ENCODE data around the gene ETHE1. TPM values are rescaled to one million over a fixed set of nuclear protein-coding genes. Genes with fewer than 3 reads are reported as not detected.

ETHE1 gene
- total RNA-seq, 2 donors from 2014 or later: 101 to 125 TPM

DNA sequence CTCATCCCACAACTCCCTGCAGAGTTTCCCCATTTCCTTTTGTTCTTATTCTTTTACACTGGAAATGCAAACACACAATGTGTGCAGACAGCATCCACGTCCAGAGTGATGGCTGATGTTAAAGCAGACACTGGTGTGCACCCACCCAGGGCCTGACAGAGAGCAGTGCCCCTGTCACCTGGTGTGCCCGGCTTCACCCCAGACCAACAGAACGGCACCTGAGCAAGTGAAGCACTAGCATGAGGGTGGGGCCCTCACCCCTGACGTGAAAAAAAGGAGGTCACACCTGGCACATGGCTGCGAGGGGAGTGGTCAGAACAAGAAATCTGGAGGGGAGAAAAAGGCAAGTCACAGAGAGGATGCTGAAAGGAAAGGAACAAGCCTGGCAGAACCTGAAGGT is 18.3 kb upstream of the ETHE1 start:
- Mint-ChIP-seq H3K27ac (peak overlapping the region; percentile 84), H3K4me1 (ENCODE audit: low read depth) (no peaks in the 10 kb centered on the region), H3K9me3 (no peaks in the 10 kb centered on the region), H3K27me3 (ENCODE audit: low read depth) (no peaks in the 10 kb centered on the region), H3K4me3 (no peak overlapping the region), H3K36me3 (ENCODE audit: insufficient read depth in 2 of 2) (peaks cover 6 to 12% of the 10 kb centered on the region in 2 donors)
- no peak for DNase-seq
- ATAC-seq (replicated peaks in 1 of 2): no peak

DNA sequence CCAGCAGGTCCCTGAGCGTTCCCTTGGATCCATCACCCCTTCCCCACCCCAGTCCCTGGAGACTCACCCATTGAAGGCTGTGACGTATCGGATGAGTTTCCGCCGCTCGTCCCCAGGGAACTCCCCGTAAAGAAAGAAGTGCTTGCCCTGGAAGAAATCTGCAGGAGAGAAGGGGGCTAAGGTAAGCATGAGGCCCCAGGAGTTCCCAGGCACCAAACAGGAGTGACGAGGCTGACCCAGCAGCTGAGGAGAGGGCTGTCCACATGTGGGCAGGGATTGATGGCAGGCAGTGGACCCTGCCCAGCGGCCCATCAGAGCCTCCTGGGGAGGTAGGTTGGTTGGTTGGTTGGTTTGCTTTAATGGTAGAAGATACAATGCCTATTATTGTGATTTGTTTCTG is 17.1 kb upstream of the ETHE1 start:
- Mint-ChIP-seq H3K27ac (no peak overlapping the region), H3K4me1 (ENCODE audit: low read depth) (no peaks in the 10 kb centered on the region), H3K36me3 (ENCODE audit: insufficient read depth in 2 of 2) (peaks cover 10 to 19% of the 10 kb centered on the region in 2 donors), H3K4me3 (no peak overlapping the region), H3K27me3 (ENCODE audit: low read depth) (no peaks in the 10 kb centered on the region), H3K9me3 (peaks cover 3% of the 10 kb centered on the region in 2 donors)
- ATAC-seq (replicated peaks in 1 of 2): no peak
- no peak for DNase-seq

GRCh38 chr19:43541920-43542650 is 15.1 kb upstream of the ETHE1 start:
- Mint-ChIP-seq H3K27me3 (ENCODE audit: low read depth) (no peaks in the 10 kb centered on the region), H3K4me3 (no peak overlapping the region), H3K36me3 (ENCODE audit: insufficient read depth in 2 of 2) (peaks cover 15 to 28% of the 10 kb centered on the region in 2 donors), H3K27ac (no peak overlapping the region), H3K4me1 (ENCODE audit: low read depth) (no peaks in the 10 kb centered on the region), H3K9me3 (peaks cover 4% of the 10 kb centered on the region in 2 donors)
- ATAC-seq (replicated peaks in 1 of 2) (no peak), DNase-seq (no peak)

DNA sequence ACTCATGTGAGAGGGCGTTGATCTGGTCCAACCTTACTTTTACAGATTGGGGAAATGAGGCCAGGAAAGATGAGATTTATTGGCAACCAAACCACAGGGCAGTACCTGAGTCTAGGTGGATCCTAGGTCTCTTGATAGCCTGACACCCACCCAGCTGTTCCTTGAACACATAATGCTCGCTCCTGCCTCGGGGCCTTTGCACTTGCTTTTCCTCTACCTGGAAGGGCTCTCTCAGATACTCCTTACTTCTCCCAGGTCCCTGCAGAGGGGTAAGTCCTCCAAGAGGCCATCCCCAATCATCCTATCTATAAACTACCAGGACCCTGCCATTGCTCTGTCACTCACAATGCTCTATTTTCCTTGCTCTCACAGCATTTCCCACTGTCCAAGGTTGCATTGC is 13.4 kb upstream of the ETHE1 start:
- H3K36me3 Mint-ChIP-seq (ENCODE audit: insufficient read depth in 2 of 2): peaks cover 14 to 32% of the 10 kb centered on the region in 2 donors
- H3K27me3 Mint-ChIP-seq (ENCODE audit: low read depth): no peaks in the 10 kb centered on the region
- no peak overlapping the region for H3K4me3 Mint-ChIP-seq

DNA sequence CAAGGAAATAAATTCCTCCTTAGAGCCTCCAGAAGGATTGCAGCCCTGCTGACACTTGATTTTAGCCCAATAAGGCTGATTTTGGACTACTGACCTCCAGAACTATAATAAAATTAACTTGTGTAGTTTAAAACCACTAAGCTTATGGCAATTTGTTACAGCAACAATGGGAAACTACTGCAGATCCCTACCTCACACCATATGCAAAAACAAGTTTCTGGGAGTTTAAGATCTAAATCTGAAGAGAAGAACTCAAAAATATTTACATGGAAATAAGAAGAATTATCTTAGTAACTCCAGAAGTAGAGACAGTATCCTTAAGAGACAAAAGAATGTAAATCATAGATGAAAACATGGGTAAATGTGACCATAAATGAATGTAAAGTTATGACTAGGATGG is 11.9 kb upstream of the ETHE1 start:
- Mint-ChIP-seq H3K27me3 (ENCODE audit: low read depth) (no peaks in the 10 kb centered on the region), H3K4me3 (no peak overlapping the region), H3K4me1 (ENCODE audit: low read depth) (no peaks in the 10 kb centered on the region), H3K9me3 (peaks cover 4% of the 10 kb centered on the region in 2 donors), H3K27ac (no peak overlapping the region), H3K36me3 (ENCODE audit: insufficient read depth in 2 of 2) (peaks cover 10 to 30% of the 10 kb centered on the region in 2 donors)
- no peak for ATAC-seq (replicated peaks in 1 of 2)
- no peak for DNase-seq

More for the DNA sequence above, 13.4 kb upstream of the ETHE1 start:
- Mint-ChIP-seq H3K9me3 (peaks cover 4% of the 10 kb centered on the region in 2 donors), H3K4me1 (ENCODE audit: low read depth) (no peaks in the 10 kb centered on the region), H3K27ac (no peak overlapping the region)
- DNase-seq: no peak
- ATAC-seq (replicated peaks in 1 of 2): no peak

DNA sequence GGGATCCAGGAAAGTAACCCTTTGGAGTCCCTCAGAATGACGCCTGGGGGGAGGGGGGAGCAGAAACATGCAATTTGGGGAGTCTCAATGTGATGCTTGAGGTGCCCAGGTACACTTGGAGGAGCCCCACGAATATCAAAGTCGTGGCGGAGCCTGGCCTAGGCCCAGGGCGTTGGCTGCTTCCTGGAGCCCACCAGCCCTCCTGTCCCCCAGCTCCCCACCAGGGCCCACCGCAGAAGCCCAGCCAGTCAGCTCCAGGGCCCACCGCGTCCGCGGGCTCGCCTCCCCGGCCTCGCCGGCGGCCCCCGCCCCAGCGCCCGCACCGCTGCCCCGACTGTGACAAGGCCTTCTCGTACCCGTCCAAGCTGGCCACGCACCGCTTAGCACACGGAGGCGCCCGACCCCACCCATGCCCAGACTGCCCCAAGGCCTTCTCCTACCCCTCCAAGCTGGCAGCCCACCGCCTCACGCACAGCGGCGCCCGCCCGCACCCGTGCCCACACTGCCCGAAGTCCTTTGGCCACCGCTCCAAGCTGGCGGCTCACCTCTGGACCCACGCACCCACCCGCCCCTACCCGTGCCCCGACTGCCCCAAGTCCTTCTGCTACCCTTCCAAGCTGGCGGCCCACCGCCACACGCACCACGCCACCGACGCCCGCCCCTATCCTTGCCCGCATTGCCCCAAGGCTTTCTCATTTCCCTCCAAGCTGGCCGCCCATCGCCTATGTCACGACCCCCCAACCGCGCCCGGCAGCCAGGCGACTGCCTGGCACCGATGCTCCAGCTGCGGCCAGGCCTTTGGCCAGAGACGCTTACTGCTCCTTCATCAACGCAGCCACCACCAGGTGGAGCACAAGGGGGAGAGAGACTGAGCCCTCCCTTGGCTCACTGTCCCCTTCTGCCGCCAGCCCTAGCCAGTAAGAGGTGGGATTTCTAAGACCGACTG is 8.1 kb upstream of the ETHE1 start:
- Mint-ChIP-seq H3K4me1 (ENCODE audit: low read depth) (peaks cover 10% of the 10 kb centered on the region), H3K9me3 (peaks cover 4% of the 10 kb centered on the region in 2 donors), H3K36me3 (ENCODE audit: insufficient read depth in 2 of 2) (peaks cover 10 to 21% of the 10 kb centered on the region in 2 donors), H3K4me3 (peak overlapping the region in 1 of 2 donors; percentile 59), H3K27ac (peak overlapping the region; percentile 39), H3K27me3 (ENCODE audit: low read depth) (no peaks in the 10 kb centered on the region)
- ATAC-seq (replicated peaks in 1 of 2): no peak
- peak; percentile 28 to 43 for DNase-seq

- no peaks in the 10 kb centered on the region for H3K27me3 Mint-ChIP-seq (ENCODE audit: low read depth)
- peak overlapping the region; percentile 81 to 84 for H3K4me3 Mint-ChIP-seq
- ATAC-seq (replicated peaks in 1 of 2): no peak
- peaks cover 10% of the 10 kb centered on the region for H3K4me1 Mint-ChIP-seq (ENCODE audit: low read depth)
- no peak for DNase-seq
- H3K27ac Mint-ChIP-seq: no peak overlapping the region
- peaks cover 8 to 17% of the 10 kb centered on the region in 2 donors for H3K36me3 Mint-ChIP-seq (ENCODE audit: insufficient read depth in 2 of 2)
- H3K9me3 Mint-ChIP-seq: peaks cover 3 to 4% of the 10 kb centered on the region in 2 donors
Measured at GRCh38 chr19:43534305-43534815, 7.4 kb upstream of the ETHE1 start.

GRCh38 chr19:43533546-43534304 is 6.7 kb upstream of the ETHE1 start:
- Mint-ChIP-seq H3K4me1 (ENCODE audit: low read depth) (peaks cover 10% of the 10 kb centered on the region), H3K9me3 (no peaks in the 10 kb centered on the region), H3K4me3 (peak overlapping the region; percentile 81 to 84), H3K36me3 (ENCODE audit: insufficient read depth in 2 of 2) (peaks cover 5 to 10% of the 10 kb centered on the region in 2 donors), H3K27ac (peak overlapping the region; percentile 91), H3K27me3 (ENCODE audit: low read depth) (no peaks in the 10 kb centered on the region)
- ATAC-seq (replicated peaks in 1 of 2) (peak; percentile 83), DNase-seq (peak; percentile 99 to 100)

GRCh38 chr19:43532962-43533545 is 6.1 kb upstream of the ETHE1 start, which contains the start of gene ZNF575:
TSS of gene ZNF575 (plus strand) at chr19:43533188. CDS start at chr19:43534423, 1,235 bp downstream.
- Mint-ChIP-seq H3K27ac (peak within 1 kb of the TSS; percentile 91), H3K27me3 (ENCODE audit: low read depth) (no peaks in the 10 kb centered on the region), H3K4me3 (peak within 1 kb of the TSS; percentile 81 to 84)

GRCh38 chr19:43532571-43532961 is 5.6 kb upstream of the ETHE1 start:
- peak; percentile 55 to 63 for DNase-seq
- peaks cover 2 to 5% of the 10 kb centered on the region in 2 donors for H3K36me3 Mint-ChIP-seq (ENCODE audit: insufficient read depth in 2 of 2)
- H3K27me3 Mint-ChIP-seq (ENCODE audit: low read depth): no peaks in the 10 kb centered on the region
- peak overlapping the region; percentile 84 for H3K27ac Mint-ChIP-seq
- peak overlapping the region; percentile 81 to 84 for H3K4me3 Mint-ChIP-seq
- no peaks in the 10 kb centered on the region for H3K9me3 Mint-ChIP-seq
- H3K4me1 Mint-ChIP-seq (ENCODE audit: low read depth): peaks cover 22% of the 10 kb centered on the region
- peak; percentile 29 to 30 for ATAC-seq (replicated peaks in 1 of 2)

More at GRCh38 chr19:43532962-43533545, 6.1 kb upstream of the ETHE1 start, which contains the start of gene ZNF575:
- DNase-seq (peak; percentile 90 to 94), ATAC-seq (replicated peaks in 1 of 2) (peak; percentile 63 to 67)
- H3K4me1 Mint-ChIP-seq (ENCODE audit: low read depth): peaks cover 17% of the 10 kb centered on the region
- H3K9me3 Mint-ChIP-seq: no peaks in the 10 kb centered on the region
- peaks cover 2 to 5% of the 10 kb centered on the region in 2 donors for H3K36me3 Mint-ChIP-seq (ENCODE audit: insufficient read depth in 2 of 2)

GRCh38 chr19:43527860-43528622 is 1.0 kb upstream of the ETHE1 start:
- DNase-seq (peak in 1 of 2 donors; percentile 30), ATAC-seq (replicated peaks in 1 of 2) (peak in 1 of 2 donors; percentile 21)
- H3K4me1 Mint-ChIP-seq (ENCODE audit: low read depth): peaks cover 41% of the 10 kb centered on the region
- H3K27ac Mint-ChIP-seq: no peak overlapping the region
- H3K27me3 Mint-ChIP-seq (ENCODE audit: low read depth): no peaks in the 10 kb centered on the region
- H3K4me3 Mint-ChIP-seq: peak overlapping the region; percentile 60 to 89
- H3K36me3 Mint-ChIP-seq (ENCODE audit: insufficient read depth in 2 of 2): peaks cover 1 to 10% of the 10 kb centered on the region in 2 donors
- no peaks in the 10 kb centered on the region for H3K9me3 Mint-ChIP-seq

Data from activated T-cell treated with anti-CD3 and anti-CD28 coated beads, Interleukin-2, amount 50 U/mL, for 72 hours (primary cell).